IMR-90 (cell line): ENCODE measurements around the gene KLF12. TPM values are rescaled to one million over a fixed set of nuclear protein-coding genes. Genes with fewer than 3 reads are reported as not detected.

Experiments used
- ATAC-seq: fragments of 200-7000 bp; cut with Tn5 transposase; 2 replicates; pipeline ENCODE4 v1.9.1; 2020; ENCODE audit warnings: low read depth, mild to moderate bottlenecking, moderate library complexity
- BruUV-seq: library from RNA; stranded (reverse); fragments of 400-500 nt; replicated peaks from 2 replicates; lab custom pipeline; 2021; lab: Mats Ljungman, UMichigan
- CTCF ChIA-PET: fragments of 300-600 bp; formaldehyde crosslinking; extraction: SDS; loops from one replicate; lab custom pipeline; 2021; ENCODE audit warnings: antibody characterized with exemption; lab: Yijun Ruan, JAX
- POLR2A ChIA-PET: fragments of 300-600 bp; sonication (Branson Sonifier 250); formaldehyde crosslinking; loops from one replicate; lab custom pipeline; 2022; ENCODE audit warnings: antibody characterized with exemption; ENCODE audit not compliant: unreplicated experiment; lab: Charles Lee
- DNase-seq: peaks from one replicate; pipeline ENCODE4 v3.0.0; 2013
- H2AFZ ChIP-seq: replicated peaks from 2 replicates; pipeline ENCODE3; 2013; ENCODE audit warnings: low read length, mild to moderate bottlenecking; ENCODE audit not compliant: poor library complexity
- H2AK5ac ChIP-seq: 2 replicates; pipeline ENCODE4 v1.6.1; 2013; ENCODE audit warnings: low read depth, low read length, inconsistent platforms
- H2AK9ac ChIP-seq: replicated peaks from 2 replicates; pipeline ENCODE3; 2013; ENCODE audit warnings: mild to moderate bottlenecking, low read depth, low read length, moderate library complexity; ENCODE audit not compliant: poor library complexity
- H2BK120ac ChIP-seq: 2 replicates; pipeline ENCODE4 v1.6.1; 2013; ENCODE audit warnings: low read depth, low read length, inconsistent platforms
- H2BK15ac ChIP-seq: 3 replicates; pipeline ENCODE4 v1.6.1; 2013; ENCODE audit warnings: low read depth, low read length, inconsistent platforms
- H2BK20ac ChIP-seq: 2 replicates; pipeline ENCODE4 v1.6.1; 2013; ENCODE audit warnings: low read depth, mild to moderate bottlenecking, inconsistent platforms, low read length, moderate library complexity
- H2BK5ac ChIP-seq: 2 replicates; pipeline ENCODE4 v1.6.1; 2013; ENCODE audit warnings: mild to moderate bottlenecking, low read depth, low read length, inconsistent platforms; ENCODE audit not compliant: poor library complexity, severe bottlenecking
- H3K14ac ChIP-seq: replicated peaks from 2 replicates; pipeline ENCODE4 v1.6.1; 2013; ENCODE audit warnings: low read depth, low read length, inconsistent platforms
- H3K18ac ChIP-seq: 2 replicates; pipeline ENCODE4 v1.6.1; 2013; ENCODE audit warnings: low read depth, low read length, control low read depth
- H3K23ac ChIP-seq: 2 replicates; pipeline ENCODE4 v1.6.1; 2013; ENCODE audit warnings: low read depth, low read length, inconsistent platforms
- H3K27ac ChIP-seq: 2 replicates; pipeline ENCODE4 v1.5.1; 2013; ENCODE audit warnings: mild to moderate bottlenecking, control low read depth, low read length; ENCODE audit not compliant: insufficient read depth
- H3K27me3 ChIP-seq: 2 replicates; pipeline ENCODE4 v1.6.1; 2013; ENCODE audit warnings: low read length; ENCODE audit not compliant: control insufficient read depth, insufficient read depth
- H3K36me3 ChIP-seq: 2 replicates; pipeline ENCODE4 v1.6.1; 2013; ENCODE audit warnings: low read length, mixed read lengths; ENCODE audit not compliant: control insufficient read depth, insufficient read depth
- H3K4ac ChIP-seq: 2 replicates; pipeline ENCODE4 v1.6.1; 2013; ENCODE audit warnings: low read depth, low read length, inconsistent platforms
- H3K4me1 ChIP-seq: 2 replicates; pipeline ENCODE4 v1.6.1; 2013; ENCODE audit warnings: low read length, mixed read lengths; ENCODE audit not compliant: control insufficient read depth, insufficient read depth
- H3K4me2 ChIP-seq: 2 replicates; pipeline ENCODE4 v1.6.1; 2013; ENCODE audit warnings: low read depth, mild to moderate bottlenecking, control low read depth, low read length, moderate library complexity
- H3K4me3 ChIP-seq: 2 replicates; pipeline ENCODE4 v1.5.1; 2013; ENCODE audit warnings: low read depth, mild to moderate bottlenecking, control low read depth, low read length, moderate library complexity; ENCODE audit not compliant: insufficient read depth
- H3K56ac ChIP-seq: 2 replicates; pipeline ENCODE4 v1.6.1; 2013; ENCODE audit warnings: low read length, inconsistent platforms; ENCODE audit not compliant: insufficient read depth; ENCODE audit errors: extremely low read depth
- H3K79me1 ChIP-seq, 2 experiments: 2 replicates each; pipeline ENCODE4 v1.6.1; 2013; ENCODE audit warnings: low read length in 2 of 2, inconsistent platforms in 1 of 2, low read depth in 1 of 2
- H3K9ac ChIP-seq: 2 replicates; pipeline ENCODE4 v1.6.1; 2013; ENCODE audit warnings: low read depth, low read length, control low read depth
- H3K9me1 ChIP-seq: 2 replicates; pipeline ENCODE4 v1.6.1; 2013; ENCODE audit warnings: low read length, inconsistent platforms; ENCODE audit not compliant: insufficient read depth
- H3K9me3 ChIP-seq: 2 replicates; pipeline ENCODE4 v1.6.1; 2013; ENCODE audit warnings: low read length; ENCODE audit not compliant: control insufficient read depth, insufficient read depth
- H4K20me1 ChIP-seq: 2 replicates; pipeline ENCODE4 v1.6.1; 2013; ENCODE audit warnings: low read length, inconsistent platforms; ENCODE audit not compliant: insufficient read depth
- H4K5ac ChIP-seq: 2 replicates; pipeline ENCODE4 v1.6.1; 2013; ENCODE audit warnings: mild to moderate bottlenecking, low read depth, low read length, control low read depth
- H4K8ac ChIP-seq, 2 experiments: 2 replicates each; pipeline ENCODE4 v1.6.1; 2013; ENCODE audit warnings: low read depth in 2 of 2, low read length in 2 of 2, control low read depth in 1 of 2, inconsistent platforms in 1 of 2
- H4K91ac ChIP-seq: 2 replicates; pipeline ENCODE4 v1.6.1; 2013; ENCODE audit warnings: low read depth, low read length, inconsistent platforms; ENCODE audit not compliant: insufficient read depth
- MXI1 ChIP-seq: IDR thresholded peaks from 2 replicates; pipeline ENCODE4 v1.6.1; 2012; ENCODE audit warnings: low read depth, mild to moderate bottlenecking, low read length, moderate library complexity, borderline replicate concordance
- NFE2L2 ChIP-seq: fragments of 150-350 bp; IDR thresholded peaks from 2 replicates; pipeline ENCODE4 v1.6.1; 2016; ENCODE audit warnings: low read depth, mild to moderate bottlenecking, low read length
- dilution Hi-C: fragments of 300-500 bp; cut with HindIII; formaldehyde crosslinking; loops from one replicate; pipeline ENCODE4 v1.14.3; 2018; ENCODE audit warnings: low sequenced_read_pairs; ENCODE audit not compliant: unreplicated experiment
- in situ Hi-C: fragments of 300-500 bp; cut with MboI; formaldehyde crosslinking; loops from 3 replicates; pipeline ENCODE4 v1.14.3; 2019; ENCODE audit warnings: low sequenced_read_pairs, inconsistent platforms, mixed read lengths
- intact Hi-C: fragments of 100-400 bp; cut with micrococcal nuclease; formaldehyde crosslinking; loops from 2 replicates; pipeline ENCODE4 v1.10.0; 2022
- polyA plus RNA-seq, 3 experiments: library from polyadenylated mRNA; depleted of rRNA; stranded (reverse); fragments of >200 nt; gene quantifications; 2 replicates each; pipeline ENCODE4 v1.2.3, GENCODE V29; 2012; ENCODE audit warnings: low replicate concordance in 1 of 3
- total RNA-seq: library from RNA; depleted of rRNA; stranded (reverse); fragments of >200 nt; gene quantifications from 2 replicates; pipeline ENCODE4 v1.2.3, GENCODE V29; 2012

KLF12 gene
- total and polyA plus RNA-seq, 2 of the 4 experiments (the other 2 are of a cell fraction): 8.8 to 44.8 TPM

DNA sequence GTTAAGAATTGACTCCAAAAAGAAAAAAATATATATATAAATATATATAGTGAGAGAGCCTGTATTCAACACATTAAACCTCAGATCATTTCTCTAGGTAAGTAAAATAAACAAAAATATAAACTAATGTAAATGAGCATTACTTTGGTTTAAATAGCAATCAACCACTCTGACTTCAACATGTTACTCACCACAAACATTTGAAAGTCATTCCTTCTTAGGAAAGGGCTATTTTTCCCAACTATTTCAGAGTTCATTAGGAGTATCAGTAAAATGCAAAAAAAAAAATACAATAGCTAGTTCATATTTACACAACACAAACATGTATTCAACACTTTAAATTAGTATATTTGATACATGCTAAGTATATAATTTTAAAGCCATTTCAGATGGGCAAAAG, 40.5 kb downstream of the KLF12 start:
- Histone ChIP-seq H3K27ac (no peak overlapping the region), H3K4me1 (no peaks in the 10 kb centered on the region), H3K9ac (no peak overlapping the region), H3K79me1 (peaks cover 9 to 48% of the 10 kb centered on the region in 2 experiments), H3K9me3 (no peaks in the 10 kb centered on the region), H3K9me1 (no peaks in the 10 kb centered on the region), H3K4me3 (no peak overlapping the region), H3K23ac (no peak overlapping the region), H3K14ac (no peak overlapping the region), H2BK20ac (no peak overlapping the region), H2BK120ac (no peak overlapping the region), H4K20me1 (peaks cover 19% of the 10 kb centered on the region; the same call in 1 of the 2 replicates), H2AK5ac (no peak overlapping the region), H4K91ac (no peak overlapping the region), H3K4me2 (no peak overlapping the region), H4K5ac (no peak overlapping the region), H3K18ac (no peak overlapping the region), H2BK15ac (no peak overlapping the region), H3K56ac (no peak overlapping the region), H2AFZ (no peak overlapping the region), H3K36me3 (no peaks in the 10 kb centered on the region), H3K27me3 (no peaks in the 10 kb centered on the region), H3K4ac (no peak overlapping the region), H2AK9ac (no peak overlapping the region), H2BK5ac (no peak overlapping the region), H4K8ac (no peak overlapping the region)
- DNase-seq (peak; percentile 30), ATAC-seq (peak; percentile 17; the same call in 1 of the 2 replicates)
- TF ChIP-seq MXI1 (no peak), NFE2L2 (no peak)
- intact Hi-C loops (loop anchor here (5.0 kb wide), 1 partner anchor 34 kb away; no protein-coding TSS in a partner anchor), dilution Hi-C loops (no loop called here), in situ Hi-C loops (no loop called here)
- BruUV-seq: no TSS peak
- ChIA-PET CTCF (interaction anchor here (0.6 to 0.7 kb wide), 3 partner anchors 184 to 233 kb away, joined by 3 to 4 read pairs (median 3); no protein-coding TSS in a partner anchor), POLR2A (interaction anchor here (0.5 to 0.6 kb wide), 2 partner anchors 13 to 43 kb away, joined by 3 to 4 read pairs; no protein-coding TSS in a partner anchor)
